Activated CD4-positive, CD25-positive, alpha-beta regulatory T cell (primary cell): ENCODE data around the gene KRT13.

ENCODE experiments used
- DNase-seq, 4 experiments: peaks; one replicate each; lab custom pipeline; 2025; lab: John Stamatoyannopoulos, UW

Gene KRT13

DNA sequence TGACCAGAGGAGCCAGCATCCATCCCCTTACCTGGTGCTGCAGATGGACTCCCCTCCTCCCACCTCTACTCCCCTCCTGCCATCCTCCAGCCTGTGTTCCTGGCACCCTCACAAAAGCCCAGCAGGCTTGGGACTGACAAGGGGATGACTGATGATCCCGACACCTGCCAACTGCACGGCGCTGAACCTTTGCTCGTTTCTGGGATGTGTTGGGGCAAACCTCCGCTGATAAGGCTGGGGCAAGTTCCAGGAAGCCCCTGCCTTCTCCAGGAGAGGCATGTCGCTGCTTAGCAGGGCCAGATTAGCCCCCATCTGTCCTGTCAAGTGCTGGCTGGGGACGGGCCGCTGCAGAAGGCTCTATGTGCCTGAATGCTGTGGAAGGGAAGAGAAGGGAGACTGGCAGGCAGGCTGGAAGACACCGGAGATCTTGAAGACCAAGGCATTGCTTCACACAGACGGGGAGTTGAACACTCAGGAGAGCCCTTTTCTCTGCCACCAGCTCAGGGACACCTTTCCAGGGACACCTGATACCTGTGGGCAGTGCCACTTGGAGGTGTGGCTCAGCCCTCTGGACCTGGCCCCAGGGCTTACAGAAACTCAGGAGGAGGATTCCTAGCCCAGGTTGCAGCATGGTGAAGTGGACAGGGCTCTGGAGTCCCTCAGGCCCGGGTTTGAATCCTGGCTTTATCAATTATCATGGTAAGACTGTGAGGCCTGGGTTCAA is 14.3 kb upstream of the KRT13 start:
- no peak for DNase-seq

- no peak for DNase-seq
Measured at GRCh38 chr17:41518789-41519449, 13.5 kb upstream of the KRT13 start, which contains the start of gene KRT15. Gene KRT15 (minus strand): TSS chr17:41518890. CDS start chr17:41518827, 63 bp downstream.

DNA sequence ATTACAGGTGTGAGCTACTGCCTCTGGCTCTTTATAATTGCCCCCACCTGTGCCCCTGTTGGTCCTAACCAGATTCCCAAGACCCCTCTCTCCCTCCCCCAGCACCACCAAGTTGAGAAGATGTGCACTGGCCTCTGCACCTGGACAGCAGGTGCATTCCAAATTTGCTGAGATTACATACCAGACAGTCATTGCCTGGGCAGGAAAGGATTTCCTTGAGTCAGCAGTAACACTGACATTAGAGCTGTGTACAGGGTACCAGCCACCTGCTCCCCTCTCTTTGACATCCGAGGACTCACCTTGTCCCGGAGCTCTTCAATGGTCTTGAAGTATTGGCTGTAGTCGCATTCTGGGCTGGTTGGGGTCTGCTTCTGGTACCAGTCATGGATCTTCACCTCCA is 12.6 kb upstream of the KRT13 start:
- DNase-seq = no peak

DNA sequence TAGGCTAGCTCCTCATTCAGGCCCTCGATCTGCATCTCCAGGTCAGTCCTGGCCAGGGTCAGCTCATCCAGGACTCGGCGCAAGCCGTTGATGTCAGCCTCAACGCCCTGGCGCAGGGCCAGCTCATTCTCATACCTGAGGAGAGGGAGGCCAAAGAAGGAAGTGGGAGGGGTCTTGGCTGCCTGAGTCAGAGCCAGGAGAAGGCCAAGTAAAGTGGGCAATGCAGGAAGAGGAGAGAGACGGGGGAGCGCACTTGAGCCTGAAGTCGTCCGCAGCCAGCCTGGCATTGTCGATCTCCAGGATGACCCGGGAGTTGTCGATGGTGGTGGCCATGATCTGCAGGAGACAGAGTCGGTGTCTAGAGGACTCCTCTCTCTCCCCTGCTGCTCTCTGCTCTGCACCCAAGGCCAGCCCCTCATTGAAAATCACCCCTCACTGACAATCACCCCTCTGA is 11.4 kb upstream of the KRT13 start:
- no peak for DNase-seq

DNA sequence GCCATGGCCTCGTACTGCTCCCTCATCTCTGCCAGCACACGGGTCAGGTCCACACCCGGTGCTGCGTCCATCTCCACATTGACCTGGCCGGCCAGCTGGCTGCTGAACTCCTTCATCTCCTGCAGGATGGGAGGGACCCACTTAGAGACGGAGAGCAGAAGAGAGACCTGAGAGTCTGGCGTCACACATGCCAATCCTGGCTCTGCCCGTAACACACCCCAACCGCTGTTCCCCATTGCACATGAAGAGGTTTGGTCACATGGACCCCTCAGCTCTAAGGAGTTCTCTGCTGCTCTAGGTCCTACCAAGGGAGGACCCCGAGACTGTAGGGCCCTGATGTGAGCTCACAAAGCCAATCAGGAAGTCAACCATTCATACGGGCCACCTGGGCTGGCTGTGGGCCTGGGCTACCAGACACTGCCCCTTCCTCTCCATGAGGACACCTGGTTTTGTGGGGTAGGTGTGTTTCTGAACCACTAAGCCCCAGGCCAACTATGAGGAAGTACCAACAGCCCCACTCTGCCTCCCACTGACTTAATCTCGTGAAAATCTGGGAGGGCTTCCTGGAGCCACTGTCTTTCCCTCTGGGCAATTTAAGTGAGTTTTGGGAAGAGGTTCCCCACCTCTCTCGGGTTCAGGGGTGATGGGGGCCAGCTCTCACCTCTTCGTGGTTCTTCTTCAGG is 10.9 kb upstream of the KRT13 start:
- DNase-seq = no peak

GRCh38 chr17:41513168-41513547 is 7.7 kb upstream of the KRT13 start:
- no peak for DNase-seq

GRCh38 chr17:41512546-41513167 is 7.2 kb upstream of the KRT13 start:
- DNase-seq = no peak

- no peak for DNase-seq
Measured at GRCh38 chr17:41511716-41512115, 6.3 kb upstream of the KRT13 start.

- no peak for DNase-seq
Measured at GRCh38 chr17:41511116-41511515, 5.7 kb upstream of the KRT13 start.

- no peak for DNase-seq
Measured at GRCh38 chr17:41510251-41511065, 5.0 kb upstream of the KRT13 start.

- DNase-seq = no peak
Measured at GRCh38 chr17:41507315-41507880, 2.0 kb upstream of the KRT13 start.

GRCh38 chr17:41505809-41506767 is 676 bp upstream of the KRT13 start:
- DNase-seq = no peak

DNA sequence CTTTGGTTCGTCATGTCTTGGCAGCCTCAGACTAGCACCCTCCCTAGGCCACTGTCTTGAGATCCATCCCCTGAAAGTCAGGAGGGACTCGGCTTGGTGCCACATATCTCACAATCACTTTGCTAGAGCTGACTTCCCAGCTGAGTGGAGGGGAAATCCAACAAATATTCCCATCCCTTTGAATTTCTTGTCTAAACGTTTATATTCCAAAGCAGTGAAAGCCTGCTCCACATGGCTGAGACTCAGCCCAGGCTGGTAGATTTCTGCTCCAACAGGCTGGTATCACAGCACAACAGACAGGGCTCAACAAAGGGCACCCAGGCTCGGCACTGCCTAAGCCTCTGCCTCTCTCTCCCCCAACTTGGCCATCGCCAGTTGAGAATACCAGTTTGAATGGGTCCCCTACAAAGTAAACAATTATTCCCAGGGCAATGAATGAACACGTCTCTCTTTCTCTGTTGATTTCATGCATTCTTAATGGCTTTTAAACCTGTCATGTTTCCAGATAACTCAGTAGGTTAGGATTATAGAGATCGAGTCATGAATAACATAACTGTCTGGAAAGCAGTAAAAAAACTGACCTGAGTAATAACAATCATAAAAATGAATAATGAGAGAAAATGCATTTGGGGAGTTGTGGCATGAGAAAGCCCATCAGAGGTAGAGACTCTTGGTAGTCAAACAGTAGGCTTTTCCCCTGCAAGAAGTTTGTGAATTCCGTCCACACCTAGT is 1.0 kb downstream of the KRT13 start:
- no peak for DNase-seq

DNA sequence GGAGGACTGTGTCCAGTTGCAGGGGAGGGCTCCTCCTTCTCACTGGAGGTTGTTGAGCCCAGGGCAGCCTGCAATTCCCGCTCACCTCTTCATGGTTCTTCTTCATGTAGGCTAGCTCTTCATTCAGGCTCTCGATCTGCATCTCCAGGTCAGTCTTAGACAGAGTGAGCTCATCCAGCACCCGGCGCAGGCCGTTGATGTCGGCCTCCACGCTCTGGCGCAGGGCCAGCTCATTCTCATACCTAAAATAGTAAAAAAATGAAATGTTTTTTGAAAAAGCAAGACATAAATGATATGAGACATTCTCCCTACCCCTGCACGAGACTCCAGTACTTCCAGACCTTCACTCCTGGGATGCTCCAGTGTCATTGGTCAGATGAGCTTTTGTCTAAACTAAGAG is 2.2 kb downstream of the KRT13 start:
- DNase-seq = no peak

DNA sequence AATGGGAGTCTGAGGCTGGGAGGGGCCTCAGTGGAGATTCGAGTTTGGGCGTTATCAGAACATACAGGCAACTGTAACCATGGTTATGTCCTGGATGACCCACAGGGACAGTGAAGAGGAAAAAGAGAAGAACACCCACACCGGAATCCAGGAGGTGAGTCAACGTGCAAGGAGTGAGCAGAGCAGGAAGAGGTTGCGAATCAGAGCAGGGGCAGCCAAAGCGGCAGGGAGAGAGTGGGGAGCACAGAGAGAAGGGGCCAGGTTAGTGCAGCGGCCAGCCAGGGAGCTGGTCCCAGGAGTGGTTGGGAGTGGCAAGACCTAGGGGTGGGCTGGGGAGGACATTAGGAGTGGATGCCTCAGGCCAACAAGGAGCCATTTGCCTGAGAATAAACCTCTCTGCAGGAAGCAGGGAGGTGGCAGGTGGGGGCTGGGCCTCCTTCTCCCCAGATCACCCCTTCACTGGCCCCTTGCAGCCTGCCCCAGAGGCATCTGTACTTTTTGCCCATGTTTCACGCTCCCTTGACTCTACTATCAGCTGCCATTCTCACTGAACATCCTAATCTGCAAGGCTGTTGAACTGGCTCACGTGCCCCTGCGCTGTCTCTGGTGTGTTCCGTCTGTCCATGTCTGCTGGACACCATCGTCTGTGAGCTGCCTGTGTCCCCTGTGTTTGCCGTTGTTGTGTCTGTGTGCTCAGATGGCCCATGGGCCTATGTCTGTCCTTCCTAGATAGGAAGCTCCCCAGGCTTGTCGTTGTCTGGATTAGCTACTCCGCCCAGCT is 5.1 kb downstream of the KRT13 start:
- DNase-seq = no peak

DNA sequence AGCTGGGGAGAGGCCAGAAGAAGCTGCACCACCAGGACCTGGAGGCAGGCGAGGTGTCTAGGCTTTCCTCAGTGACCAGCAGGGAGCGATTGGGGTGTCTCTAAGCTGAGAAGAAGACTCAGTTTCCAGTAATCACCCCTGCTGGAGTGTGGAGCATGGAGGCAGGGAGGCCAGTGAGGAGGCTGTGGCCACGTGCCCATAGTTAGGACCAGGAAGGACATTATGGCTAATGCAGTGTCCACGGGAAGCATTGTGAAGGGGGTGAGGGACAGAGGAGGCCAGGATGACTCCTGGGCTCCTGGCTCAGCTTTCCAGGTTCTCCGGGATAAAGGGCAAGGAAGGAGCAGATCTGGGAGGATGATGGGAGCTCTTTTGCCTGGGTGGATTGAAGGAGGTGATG is 5.7 kb downstream of the KRT13 start:
- no peak for DNase-seq

GRCh38 chr17:41498276-41498675 is 7.1 kb downstream of the KRT13 start:
- no peak for DNase-seq

GRCh38 chr17:41496803-41497484 is 8.5 kb downstream of the KRT13 start:
- DNase-seq = no peak
